Cardiac fibroblast (primary cell): ENCODE data around the gene SAYSD1.

Experiments
- DNase-seq, 2 donors: peaks; one replicate each; pipeline versions ENCODE4 v3.0.0 to v3.0.0-alpha.2; 2010; ENCODE audit warnings: low read depth in 2 of 2
- H3K4me3 ChIP-seq, 2 donors: replicated peaks in 1 of 2; 1 replicate in 1 of 2; 2 replicates in 1 of 2; pipeline ENCODE4 v1.5.1; 2011; ENCODE audit warnings: low read depth in 2 of 2, low read length in 2 of 2, mild to moderate bottlenecking in 2 of 2, moderate library complexity in 1 of 2
- CTCF ChIP-seq: IDR thresholded peaks from one replicate; pipeline ENCODE4 v1.5.1; 2011; ENCODE audit warnings: low read depth, mild to moderate bottlenecking, low read length, inconsistent platforms

The SAYSD1 gene

GRCh38 chr6:39130691-39131090, 15.7 kb upstream of the SAYSD1 start:
- TF ChIP-seq CTCF, result no peak
- no peak overlapping the region for H3K4me3 ChIP-seq
- DNase-seq, result peak in 1 of 2 donors; percentile 33

- TF ChIP-seq CTCF, result no peak
- no peak overlapping the region for H3K4me3 ChIP-seq
- DNase-seq, result peak; percentile 4 to 37
Measured at GRCh38 chr6:39128832-39129231, 13.8 kb upstream of the SAYSD1 start.

- no peak overlapping the region for H3K4me3 ChIP-seq
- DNase-seq, result peak; percentile 70 to 74
- TF ChIP-seq CTCF, result no peak
Measured at GRCh38 chr6:39128106-39128505, 13.1 kb upstream of the SAYSD1 start.

GRCh38 chr6:39124114-39124513, 9.1 kb upstream of the SAYSD1 start:
- no peak overlapping the region for H3K4me3 ChIP-seq
- DNase-seq, result no peak
- TF ChIP-seq CTCF, result no peak

GRCh38 chr6:39118921-39119320, 3.9 kb upstream of the SAYSD1 start:
- no peak overlapping the region for H3K4me3 ChIP-seq
- no peak for DNase-seq
- no peak for TF ChIP-seq CTCF

GRCh38 chr6:39114388-39114703, 640 bp downstream of the SAYSD1 start:
- DNase-seq, result no peak
- no peak for TF ChIP-seq CTCF
- H3K4me3 ChIP-seq, result peak overlapping the region; percentile 77 to 82

GRCh38 chr6:39113788-39114187, 1.2 kb downstream of the SAYSD1 start:
- DNase-seq, result no peak
- TF ChIP-seq CTCF, result no peak
- H3K4me3 ChIP-seq, result no peak overlapping the region
